Stimulated activated CD4-positive, alpha-beta T cell treated with anti-CD3 and anti-CD28 coated beads, Interleukin-15, amount 100 ng/mL, for 24 hours (primary cell): Measurements from ENCODE around the gene PSMD13.
"Not testable (repeated sequence)": the region's sequence is repeated elsewhere in the genome, so short reads cannot be mapped to it uniquely, and the experiment has no call there.

Experiments
- DNase-seq: peaks from one replicate; pipeline ENCODE4 v3.0.0-alpha.2; 2020

PSMD13 gene

DNA sequence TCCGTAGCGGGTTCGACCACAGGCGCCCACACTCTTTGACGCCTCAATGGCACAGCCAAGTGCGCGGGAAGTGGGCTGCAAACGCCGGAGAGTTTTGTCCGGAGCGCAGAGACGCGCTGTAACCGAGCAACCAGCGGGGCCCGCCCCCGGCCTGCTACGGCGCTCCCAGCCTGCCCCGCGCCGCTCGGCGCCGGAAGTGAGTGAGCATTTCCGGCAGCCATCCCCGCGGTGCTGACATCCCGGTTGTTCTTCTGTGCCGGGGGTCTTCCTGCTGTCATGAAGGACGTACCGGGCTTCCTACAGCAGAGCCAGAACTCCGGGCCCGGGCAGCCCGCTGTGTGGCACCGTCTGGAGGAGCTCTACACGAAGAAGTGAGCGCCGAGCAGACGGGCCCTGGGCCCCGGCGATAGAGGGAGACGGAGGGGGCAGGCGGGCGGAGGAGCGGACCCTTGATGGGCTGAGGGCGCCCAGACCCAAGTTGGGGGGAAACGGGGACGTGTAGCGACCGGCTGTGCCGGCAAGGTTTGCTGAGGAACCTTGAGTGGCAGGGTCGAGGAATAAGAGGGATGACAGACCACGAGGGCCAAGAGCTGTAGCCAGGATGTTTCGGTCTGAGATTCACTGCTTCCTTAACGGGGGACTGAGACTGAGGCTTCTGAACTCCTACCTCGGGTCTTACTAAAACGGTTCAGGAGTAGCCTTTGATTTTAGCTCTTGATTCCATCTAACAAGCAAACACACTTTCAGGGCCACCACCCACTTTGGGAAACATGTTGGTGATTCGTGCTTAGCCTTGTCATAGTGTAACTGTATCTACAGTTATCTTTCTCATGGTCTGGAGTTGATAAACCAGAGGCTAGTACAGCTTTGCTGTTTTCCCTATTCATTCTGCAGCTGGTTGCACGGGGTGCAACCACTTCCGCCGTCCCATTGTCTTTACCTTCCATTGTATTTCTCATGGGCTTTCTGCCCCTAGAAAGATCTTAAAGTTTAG, at the start of gene PSMD13:
Gene PSMD13, plus strand, starts transcription at position 203 of the 994 bp plus-strand sequence. Its CDS starts 74 bp downstream, at position 277.
- peak; percentile 94 for DNase-seq

GRCh38 chr11:189200-189783, 47.5 kb upstream of the PSMD13 start:
- not testable (repeated sequence) for DNase-seq

- DNase-seq, result peak; percentile 67
These were observed 46.9 kb upstream of the PSMD13 start for GRCh38 chr11:189843-190311.

GRCh38 chr11:190546-190945, 46.2 kb upstream of the PSMD13 start:
- DNase-seq, result not testable (repeated sequence)

- peak; percentile 61 for DNase-seq
These were observed 45.0 kb upstream of the PSMD13 start for GRCh38 chr11:191490-192478.

DNA sequence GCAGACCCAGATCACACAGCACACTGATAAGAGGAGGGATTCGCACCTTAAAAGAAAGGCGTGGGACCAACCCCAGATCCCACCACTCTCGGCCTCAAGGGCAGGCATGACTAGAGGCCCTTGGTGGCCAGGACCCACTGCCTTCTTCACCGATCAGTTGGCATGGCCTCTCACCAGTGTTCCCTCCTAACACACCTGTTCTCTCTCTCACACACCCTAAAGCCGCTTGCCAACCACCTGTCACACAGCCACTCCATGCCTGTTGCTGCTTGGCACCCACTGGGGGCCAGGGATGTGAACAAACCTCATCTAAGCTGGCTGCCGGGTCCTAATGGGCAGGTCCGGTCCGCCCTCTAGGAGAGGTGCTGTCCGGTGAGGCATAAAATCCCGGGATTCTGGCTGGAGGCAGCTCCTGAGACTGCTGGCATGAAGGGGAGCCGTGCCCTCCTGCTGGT, 44.1 kb upstream of the PSMD13 start, which contains the start of gene SCGB1C1:
Gene SCGB1C1, plus strand, starts transcription at position 405 of the 455 bp plus-strand sequence. Its CDS starts 22 bp downstream, at position 427.
- DNase-seq, result not testable (repeated sequence)

- DNase-seq, result not testable (repeated sequence)
These were observed 43.3 kb upstream of the PSMD13 start for GRCh38 chr11:193481-193880.

DNA sequence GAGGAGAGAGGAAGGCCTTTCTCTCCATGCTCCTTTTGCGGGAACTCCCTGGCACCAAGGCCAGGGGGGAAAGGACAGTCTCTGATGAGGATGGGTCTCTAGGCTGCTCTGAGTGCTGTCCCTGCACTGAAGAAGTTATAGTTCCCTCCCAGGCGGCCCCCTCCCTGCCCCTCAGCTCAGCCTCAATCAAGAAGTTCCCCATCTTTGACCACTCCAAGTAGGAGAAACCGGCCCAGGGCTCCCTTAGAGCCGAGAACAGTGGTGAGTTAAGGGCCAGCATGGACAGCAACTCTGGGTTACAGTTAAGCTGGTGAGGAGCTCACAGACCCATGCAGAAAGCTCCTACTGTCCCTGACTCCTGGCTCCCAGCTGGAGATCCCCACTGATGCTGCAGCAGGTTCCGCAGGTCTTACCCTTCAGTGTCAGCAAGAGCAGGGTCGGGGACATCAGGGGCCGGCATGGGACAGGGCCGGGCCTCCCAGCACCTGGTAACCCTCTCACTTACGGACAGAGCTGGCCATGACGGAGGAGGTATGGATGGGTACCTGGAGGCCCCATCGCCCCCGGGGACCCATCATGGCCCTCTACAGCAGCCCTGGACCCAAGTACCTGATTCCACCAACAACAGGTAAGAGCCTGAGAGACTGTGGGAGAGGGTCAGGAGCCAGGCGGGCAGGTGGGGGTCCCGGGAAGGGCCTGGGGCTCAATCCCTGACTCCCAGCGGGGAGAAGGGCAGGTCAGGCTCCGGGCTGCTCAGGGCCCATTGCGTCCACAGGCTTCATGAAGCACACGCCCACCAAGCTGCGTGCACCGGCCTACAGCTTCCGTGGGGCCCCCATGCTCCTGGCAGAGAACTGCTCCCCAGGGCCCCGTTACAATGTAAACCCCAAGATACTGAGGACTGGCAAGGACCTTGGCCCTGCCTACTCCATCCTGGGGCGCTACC, 39.7 kb upstream of the PSMD13 start:
- DNase-seq, result no peak

DNA sequence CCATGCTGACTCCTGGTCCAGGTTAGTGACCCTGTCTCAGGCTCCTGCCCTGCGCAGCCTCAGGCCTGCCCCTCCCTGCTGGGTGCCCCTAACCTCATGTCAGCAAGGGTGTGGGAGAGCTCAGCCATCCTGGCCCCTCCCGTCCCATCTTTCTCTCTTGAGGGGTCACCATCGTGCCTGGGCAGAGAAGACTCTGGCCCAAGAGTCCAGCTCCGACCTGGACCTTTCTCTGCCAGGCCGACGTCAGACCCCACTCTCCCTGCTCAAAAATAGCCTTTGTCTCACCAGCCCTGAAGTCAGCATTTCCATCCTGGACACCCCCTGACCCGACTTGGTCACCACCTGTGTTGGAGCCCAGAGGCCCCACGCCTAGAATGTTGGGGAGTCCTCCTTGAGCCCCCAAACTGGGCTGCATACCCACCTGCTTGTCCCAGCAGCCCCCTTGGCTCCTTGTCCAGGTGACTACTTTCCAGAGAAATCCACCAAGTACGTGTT, 39.0 kb upstream of the PSMD13 start:
- no peak for DNase-seq

GRCh38 chr11:198236-198806, 38.5 kb upstream of the PSMD13 start:
- no peak for DNase-seq

DNA sequence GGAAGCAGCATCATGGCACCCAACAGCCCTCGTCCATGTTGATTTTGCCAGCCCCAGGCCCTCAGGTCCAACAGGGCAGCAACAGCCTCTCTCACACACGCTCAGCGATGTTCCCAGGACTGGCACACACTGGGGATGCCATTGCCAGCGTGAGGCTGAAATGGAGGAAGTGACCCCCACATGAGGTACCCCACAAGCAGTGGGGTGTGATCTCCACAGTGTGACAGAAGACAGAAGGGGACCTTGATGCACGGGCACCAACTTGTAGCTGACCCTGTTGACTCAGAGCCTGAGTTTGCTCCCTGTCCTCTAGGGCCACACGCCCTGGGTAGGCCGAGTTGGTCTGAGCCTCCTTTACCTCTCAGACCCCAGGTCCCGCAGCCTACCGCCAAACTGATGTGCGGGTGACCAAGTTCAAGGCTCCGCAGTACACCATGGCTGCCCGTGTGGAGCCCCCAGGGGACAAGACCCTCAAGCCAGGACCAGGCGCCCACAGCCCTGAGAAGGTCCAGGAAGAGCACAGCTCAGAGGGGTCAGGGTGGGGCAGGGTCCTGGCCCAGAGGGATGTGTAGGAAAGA, 37.7 kb upstream of the PSMD13 start:
- DNase-seq, result no peak

DNA sequence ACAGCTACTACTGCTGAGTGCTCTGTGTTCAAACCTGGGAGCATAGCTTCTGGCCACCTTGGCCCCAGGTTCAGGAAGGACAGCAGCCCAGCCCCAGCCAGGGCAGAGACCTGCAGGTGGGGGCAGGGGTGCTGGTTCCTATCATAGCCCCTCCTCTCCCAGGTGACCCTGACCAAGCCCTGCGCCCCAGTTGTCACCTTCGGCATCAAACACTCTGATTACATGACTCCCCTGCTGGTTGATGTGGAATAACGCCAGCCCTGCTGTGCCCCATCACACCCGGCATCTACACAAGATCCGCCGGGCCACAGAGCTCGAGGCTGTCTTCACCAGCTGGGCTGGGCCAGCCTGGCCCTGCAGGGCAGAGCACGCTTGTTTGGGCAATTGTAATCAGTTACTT, 37.0 kb upstream of the PSMD13 start:
- DNase-seq, result peak; percentile 4

DNA sequence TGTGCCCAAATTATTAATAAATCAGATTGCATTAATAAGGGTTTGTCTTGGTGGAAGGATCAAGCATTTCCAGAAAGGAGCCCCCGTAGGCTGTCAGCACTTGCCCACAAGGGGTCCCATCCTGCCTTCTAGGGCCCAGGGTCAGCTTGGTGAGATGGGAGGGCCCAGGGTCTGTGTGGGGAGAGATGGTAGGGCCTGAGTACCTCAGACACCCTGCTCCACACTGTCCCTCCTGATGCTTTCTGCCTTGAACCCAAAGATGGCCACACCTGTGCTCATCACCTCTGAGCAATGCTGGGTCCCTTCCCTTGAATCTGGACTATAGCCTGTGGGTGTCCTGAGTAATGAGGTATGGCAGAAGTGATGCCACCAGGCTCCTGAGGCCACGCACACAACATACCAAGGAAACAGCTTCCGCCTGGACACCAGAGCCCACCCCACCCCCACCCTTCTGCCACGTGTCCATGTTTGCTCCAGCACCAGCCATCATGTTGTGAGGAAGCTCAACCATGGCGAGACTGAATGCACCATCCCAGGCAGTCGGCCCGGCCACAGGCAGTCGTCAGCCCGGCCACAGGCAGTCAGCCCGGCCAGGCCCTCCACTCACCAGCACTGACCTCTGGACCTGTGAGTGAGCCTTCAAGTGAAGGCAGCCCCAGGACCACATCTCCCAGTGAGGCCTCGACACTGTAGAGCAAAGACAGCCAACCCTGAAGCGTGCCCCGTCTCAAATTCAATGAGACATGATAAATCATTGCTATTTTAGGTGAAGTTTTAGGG, 36.4 kb upstream of the PSMD13 start:
- no peak for DNase-seq

GRCh38 chr11:201966-202365, 34.8 kb upstream of the PSMD13 start:
- peak; percentile 31 for DNase-seq

- DNase-seq, result peak; percentile 9
These were observed 34.3 kb upstream of the PSMD13 start for GRCh38 chr11:202490-202889.

DNA sequence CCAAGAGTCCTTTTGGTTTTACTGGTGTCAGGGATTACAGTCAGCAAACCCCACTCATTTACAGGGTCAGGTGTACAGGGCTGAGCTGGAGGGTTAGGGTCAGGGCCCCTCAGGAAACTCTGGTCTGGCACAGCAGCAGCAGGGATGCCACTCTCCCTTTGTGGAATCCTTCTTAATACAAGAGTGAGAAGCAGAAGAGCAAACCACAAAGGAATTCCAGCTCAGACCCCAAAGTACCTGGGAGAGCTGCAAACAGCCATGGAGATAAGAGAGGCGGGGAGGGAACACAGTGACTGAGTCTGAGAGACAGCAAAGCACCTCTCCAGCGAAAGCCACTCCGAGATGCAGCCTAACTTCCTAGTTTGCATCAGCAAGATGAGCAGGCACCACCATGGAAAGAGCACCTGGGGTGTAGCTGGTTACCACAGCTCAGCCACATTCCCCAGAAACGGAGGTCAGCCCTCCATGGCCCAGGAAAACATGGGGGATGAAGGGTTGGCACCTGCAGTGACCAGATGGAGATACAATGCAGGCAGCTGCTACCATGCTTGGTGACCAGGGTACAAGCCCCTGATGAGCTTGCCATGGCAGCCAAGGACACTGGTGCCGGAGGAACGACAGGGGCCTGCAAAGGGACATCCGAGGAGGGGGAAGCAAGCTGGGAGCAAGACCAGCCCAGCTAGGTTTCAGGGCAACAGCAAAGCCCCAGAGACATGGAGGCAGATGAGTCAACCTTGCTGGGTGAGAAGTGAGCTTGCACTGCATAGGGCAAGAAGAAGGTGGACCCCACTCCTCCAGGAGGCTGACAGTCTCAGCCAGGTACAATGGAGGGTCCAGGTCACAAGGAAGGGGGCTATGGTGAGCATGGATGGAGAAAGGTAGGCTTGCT, 33.5 kb upstream of the PSMD13 start:
- DNase-seq, result no peak

DNA sequence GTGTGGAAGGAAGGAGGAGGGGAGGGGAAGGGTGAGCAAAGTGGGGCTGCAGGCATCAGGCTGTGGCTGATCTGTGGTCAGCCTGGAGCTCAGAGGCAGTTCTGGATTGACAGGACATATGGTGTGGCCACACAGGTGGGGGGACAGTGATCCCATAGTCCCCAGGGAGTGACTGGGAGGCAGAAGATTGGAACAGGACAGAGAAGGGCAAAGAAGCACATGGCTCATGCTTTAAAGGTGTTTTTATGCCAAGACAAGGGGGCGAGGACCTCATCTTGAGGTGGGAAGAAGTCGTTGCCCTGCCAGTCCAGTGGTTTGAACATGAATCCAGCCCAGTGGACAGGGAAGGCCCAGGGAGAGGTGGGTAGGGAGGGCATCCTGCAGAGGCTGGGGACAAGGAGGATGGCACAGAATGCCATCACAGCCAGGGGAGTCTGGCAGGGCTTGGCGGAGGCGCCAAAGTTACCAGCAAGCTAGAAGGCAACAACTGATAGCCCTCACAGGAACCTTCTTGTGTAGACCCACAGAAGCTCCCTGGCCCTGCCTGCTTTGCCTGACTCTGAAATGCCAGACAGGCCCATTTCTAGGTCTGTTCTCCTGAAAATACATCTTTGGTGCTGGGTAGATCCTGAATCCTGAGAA, 32.7 kb upstream of the PSMD13 start:
- no peak for DNase-seq

- no peak for DNase-seq
These were observed 32.1 kb upstream of the PSMD13 start for GRCh38 chr11:204587-205109.
